Amygdala (tissue), 56 donors: ENCODE results near the gene IARS1.

Experiments
- DNase-seq, 56 donors: peaks; one replicate each; lab custom pipeline; 2025; lab: John Stamatoyannopoulos, UW

IARS1 gene

GRCh38 chr9:92297611-92298010 is 4.1 kb upstream of the IARS1 start:
- no peak for DNase-seq

DNA sequence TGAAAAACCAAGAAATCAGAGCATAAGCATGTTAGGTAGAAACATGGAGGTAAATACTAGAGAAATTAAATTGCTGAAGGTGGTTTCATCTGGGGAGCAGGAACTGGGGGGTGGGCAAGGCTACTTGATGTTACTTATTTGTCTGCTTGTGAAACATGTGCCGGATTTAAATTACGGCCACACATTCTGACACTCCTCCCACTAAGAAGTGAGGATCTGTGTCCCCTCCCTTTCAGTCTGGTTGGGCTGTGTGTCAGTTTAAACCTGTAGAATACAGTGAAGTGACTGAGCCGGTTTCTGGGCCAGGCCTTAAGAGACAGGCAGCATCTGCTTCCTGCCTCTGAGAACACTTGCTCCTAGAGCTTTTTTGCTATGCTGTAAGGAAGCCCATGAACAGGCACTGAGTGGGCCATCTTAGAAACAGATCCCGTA is 2.3 kb upstream of the IARS1 start:
- no peak for DNase-seq

DNA sequence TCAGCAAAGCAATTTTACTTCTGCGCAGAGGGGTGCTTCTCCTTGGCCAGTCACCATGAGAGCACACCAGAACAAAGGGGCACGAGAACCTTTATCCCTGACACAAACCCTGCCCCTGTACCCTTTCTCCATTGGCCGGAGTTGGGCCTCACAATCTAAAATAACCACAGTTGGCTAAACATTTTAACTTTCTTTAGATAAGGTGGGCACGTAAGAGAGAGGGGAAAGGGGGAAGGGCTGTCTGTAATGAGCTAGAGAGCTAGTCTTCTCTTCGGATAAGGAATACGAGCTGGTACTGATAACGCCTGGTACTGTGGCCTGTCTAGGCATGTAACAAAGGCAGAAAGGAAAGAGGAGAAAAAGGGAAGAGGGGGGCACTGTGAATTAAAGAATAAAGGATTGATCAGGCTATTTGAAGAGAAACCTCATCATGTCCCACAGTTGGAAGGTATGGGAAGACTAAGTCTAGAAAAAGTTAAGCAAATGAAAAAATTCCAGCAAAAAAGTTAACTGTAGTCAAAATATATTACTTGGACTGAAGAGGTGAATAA is 1.8 kb upstream of the IARS1 start:
- no peak for DNase-seq

- peak in 5 of 56 donors; percentile 2 to 23 (median 4) for DNase-seq
These were observed 790 bp upstream of the IARS1 start for GRCh38 chr9:92294297-92294676.

GRCh38 chr9:92293075-92293354 is 482 bp downstream of the IARS1 start:
- DNase-seq, result no peak

GRCh38 chr9:92292338-92293074 is 991 bp downstream of the IARS1 start:
- DNase-seq, result no peak

- no peak for DNase-seq
These were observed 1.9 kb downstream of the IARS1 start for GRCh38 chr9:92291577-92291976.

DNA sequence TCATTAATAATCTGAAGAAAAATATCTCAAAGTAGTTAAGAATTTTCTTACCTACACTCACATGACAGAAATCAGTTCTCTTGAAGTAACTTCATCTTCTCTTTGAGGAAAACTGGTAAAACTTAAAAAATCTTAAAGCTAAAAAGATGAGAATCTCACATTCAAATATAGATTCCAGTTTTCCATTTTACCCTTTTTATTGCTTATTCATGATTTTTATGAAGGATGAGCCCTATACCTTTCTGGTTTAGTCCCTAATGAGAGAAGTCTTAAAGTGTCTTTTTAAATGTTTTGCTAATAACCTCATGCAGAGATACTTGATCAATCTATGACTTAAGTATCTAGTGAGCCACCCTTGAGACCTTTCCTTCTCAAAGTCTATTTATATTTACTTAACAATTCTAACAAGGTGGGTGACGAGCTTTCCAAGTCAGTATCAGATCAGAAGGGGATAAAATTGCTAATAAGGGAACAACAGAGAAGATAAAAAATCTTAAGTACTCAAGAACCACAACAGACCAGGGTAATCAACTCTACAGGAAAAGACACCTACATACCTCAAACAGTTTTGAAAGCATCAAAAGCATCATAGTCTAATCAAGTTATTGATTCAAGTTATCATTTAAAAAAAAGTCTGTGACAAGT is 2.6 kb downstream of the IARS1 start:
- DNase-seq, result no peak

GRCh38 chr9:92289708-92290390 is 3.6 kb downstream of the IARS1 start:
- DNase-seq, result no peak

DNA sequence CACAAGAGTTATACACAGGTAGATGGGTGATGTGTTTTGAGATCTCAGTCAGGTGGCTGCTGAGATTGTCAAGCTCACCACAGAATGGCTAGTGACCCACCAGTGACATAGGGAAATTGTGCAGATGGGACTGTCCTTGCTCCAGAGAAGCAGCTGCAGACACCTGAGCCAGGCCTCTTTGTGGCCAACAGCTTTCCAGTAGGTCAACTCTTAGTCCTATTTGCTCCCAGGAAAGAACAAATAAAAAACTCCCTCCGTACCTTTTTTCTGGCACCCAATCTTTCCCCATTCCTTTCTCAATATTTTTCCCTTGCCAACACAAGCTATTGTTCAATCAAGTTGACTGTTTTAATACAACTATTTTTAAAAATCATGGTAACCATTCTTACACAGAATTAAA is 14.2 kb downstream of the IARS1 start:
- no peak for DNase-seq

DNA sequence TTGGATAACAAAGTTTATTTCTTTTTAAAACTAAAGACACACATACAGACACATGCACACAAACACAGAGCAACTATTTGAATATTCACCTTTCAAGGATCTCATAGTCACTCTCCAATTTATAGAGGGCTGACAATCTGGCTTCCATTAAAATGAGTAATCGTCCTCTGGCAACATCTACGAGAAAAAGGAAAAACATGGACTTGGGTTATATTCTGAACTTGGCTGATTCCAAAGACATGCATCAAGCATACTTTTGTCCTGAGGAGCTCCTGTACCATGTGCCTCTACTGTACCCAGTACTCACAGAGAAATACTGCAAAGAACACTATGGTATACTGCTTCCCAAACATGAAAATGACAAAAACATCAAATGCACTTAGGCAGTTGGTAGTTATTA is 15.4 kb downstream of the IARS1 start:
- no peak for DNase-seq

DNA sequence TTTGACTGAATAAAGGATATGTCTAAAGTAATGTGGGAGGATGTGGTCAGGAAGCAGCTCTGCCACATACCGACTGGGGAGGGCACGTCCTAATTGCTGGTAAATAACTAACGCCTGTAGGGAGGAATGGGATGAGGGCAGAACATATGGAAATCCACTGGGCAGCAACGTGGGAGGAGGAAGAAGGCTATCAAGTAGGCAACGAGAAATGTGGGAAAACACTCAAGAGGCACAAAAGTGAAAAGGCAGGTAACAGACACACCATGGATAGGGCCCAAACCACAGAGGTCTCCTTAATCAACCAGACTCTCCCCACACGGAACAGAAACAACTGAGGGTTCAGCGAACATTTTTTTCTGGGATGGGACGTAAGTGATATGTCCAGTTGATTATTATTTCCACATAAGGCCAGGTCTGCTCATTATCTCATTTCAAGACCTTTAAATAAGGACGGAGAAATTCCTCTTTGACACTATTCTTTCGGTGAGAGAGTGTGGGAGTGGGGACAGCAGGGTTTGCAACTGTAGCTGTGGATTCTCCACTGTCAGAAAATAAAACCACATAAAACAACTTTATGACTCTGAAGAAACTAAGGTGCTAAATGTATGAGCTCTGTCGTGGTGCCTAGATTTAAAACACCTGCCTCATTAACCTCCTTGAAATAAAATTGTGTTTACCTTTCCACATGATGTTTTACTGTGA is 17.0 kb downstream of the IARS1 start:
- DNase-seq, result no peak

- DNase-seq, result no peak
These were observed 18.0 kb downstream of the IARS1 start for GRCh38 chr9:92275541-92275940.

DNA sequence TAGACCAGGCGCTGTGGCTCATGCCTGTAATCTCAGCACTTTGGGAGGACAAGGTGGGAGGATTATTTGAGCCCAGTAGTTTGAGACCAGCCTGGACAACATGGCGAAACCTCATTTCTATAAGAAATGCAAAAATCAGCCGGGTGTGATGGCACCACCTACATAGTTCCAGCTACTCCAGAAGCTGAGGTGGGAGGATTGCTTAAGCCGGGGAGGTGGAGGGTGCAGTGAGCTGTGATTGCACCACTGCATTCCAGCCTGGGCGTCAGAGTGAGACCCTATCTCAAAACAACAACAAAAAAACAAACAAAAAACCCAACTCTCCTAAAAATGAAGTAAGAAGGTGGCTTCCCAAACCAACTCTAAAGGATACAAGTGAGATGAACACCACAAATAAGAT is 23.0 kb downstream of the IARS1 start:
- DNase-seq, result no peak

DNA sequence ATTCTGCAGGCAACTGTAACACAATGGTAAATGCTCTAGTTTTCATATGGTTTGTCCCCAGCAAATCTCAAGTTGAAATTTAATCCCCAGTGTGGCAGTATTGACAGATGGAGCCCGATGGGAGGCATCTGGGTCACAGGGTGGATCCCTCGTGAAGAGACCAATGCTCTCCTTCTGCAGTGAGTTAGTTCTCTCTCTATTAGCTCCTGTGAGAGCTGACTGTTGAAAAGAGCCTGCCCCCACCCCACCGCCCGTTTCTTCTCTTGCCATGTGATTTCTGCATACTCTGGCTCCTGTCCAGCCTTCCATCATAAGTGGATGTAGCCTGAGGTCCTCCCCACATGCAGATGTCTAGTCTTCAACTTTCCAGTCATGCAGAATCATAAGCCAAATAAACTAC is 27.0 kb downstream of the IARS1 start:
- no peak for DNase-seq

- DNase-seq, result no peak
These were observed 28.3 kb downstream of the IARS1 start for GRCh38 chr9:92265154-92265553.

- DNase-seq, result no peak
These were observed 30.4 kb downstream of the IARS1 start for GRCh38 chr9:92263131-92263530.

DNA sequence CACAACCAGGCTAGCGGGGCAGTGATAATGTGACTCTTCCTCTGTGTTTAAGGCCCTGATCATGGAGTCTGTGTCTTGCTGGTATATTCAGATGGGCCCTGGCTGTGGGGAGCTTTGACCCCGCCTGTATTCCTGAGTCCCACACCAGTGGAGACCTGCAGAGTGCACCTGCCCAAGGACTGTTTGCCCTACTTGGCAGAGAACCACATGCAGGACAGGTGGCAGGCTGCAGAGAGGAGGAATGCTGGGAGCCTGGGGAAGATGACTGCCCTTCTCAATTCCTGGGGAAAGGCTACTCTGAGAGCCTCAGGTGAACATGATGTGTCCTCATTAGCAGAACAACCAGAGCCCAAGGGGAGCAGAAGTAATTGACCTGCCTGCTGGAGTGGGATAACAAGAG is 36.2 kb downstream of the IARS1 start:
- no peak for DNase-seq

DNA sequence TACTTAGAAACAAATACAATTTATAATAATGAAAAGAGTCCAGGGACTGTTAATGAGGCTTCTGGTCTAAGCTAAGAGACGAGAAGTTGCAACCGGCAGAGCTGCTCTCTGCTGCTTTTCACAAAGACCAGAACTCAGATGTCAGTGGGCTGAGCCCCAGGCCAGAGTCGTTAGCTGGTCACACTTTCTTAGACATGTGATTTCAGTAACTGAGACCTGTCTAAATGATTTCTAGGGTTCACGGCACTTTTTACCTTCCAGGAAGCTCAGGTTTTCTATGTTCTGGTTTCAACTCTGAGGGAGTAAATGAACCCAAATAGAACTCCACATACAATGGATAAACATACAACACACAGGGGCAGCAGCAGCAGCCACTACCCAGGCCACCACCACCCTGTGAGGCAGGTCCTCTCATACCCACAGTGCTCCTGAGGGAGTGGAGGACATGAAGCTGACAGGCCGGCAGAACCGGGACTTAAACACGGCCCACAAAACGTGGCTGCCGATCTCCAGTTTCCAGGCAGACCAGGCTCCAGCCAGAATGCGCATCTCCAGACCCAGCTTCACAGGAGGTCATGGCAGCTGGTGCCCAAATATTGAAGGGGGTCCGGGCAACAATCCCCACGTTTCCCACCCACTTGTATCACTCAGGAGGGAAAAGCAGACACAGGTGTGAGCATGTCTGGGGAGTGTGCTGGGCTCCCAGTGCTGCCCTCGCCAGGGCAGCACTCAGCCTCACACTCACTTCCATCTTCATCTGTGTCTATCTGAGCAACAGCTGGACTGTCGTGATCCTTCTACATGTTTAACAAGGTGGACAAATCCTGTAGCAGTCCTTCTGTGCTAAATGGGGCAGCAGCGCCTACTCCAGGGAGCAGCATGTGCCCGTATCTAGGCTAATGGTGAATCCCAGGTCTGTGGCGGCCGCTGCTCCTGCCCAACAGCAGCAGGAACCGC is 38.8 kb downstream of the IARS1 start:
- DNase-seq, result no peak

DNA sequence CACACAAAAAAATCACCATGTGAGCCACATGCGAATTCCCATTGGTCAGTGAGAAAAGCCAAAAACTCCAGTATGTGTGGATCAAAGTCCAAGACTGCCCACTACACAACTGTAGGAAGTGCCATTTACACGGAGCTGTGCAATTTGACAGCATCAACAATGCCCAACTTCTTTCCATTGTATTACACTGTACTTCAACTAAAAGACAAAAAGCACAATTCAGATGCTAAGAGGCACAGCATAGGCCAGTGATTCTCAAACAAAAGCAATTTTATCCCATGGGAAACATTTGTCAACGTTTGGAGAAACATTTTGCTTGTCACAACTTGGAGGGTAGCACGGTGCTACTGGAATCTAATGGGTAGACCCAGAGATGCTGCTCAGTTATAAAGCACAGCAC is 39.8 kb downstream of the IARS1 start:
- peak in 1 of 56 donors; percentile 4 for DNase-seq
